Muscle layer of duodenum (tissue), 2 donors: Measurements from ENCODE around the gene OR4D1.
"Not testable (repeated sequence)": the region's sequence is repeated elsewhere in the genome, so short reads cannot be mapped to it uniquely, and the experiment has no call there.

Experiments used
- H3K27ac ChIP-seq: one replicate; pipeline ENCODE4 v1.7.0; 2013; ENCODE audit warnings: mild to moderate bottlenecking, low read length
- H3K27me3 ChIP-seq: one replicate; pipeline ENCODE4 v1.7.0; 2013; ENCODE audit warnings: low read depth, mild to moderate bottlenecking, control low read depth, low read length
- H3K36me3 ChIP-seq, 2 donors: one replicate each; pipeline ENCODE4 v1.7.0; 2013; ENCODE audit warnings: low read length in 2 of 2, control low read depth in 1 of 2, mild to moderate bottlenecking in 1 of 2; ENCODE audit not compliant: insufficient read depth in 2 of 2, control insufficient read depth in 1 of 2
- H3K4me1 ChIP-seq, 2 donors: one replicate each; pipeline ENCODE4 v1.7.0; 2013; ENCODE audit warnings: low read length in 2 of 2, mild to moderate bottlenecking in 2 of 2, control low read depth in 1 of 2, moderate library complexity in 1 of 2; ENCODE audit not compliant: insufficient read depth in 2 of 2, control insufficient read depth in 1 of 2
- H3K4me3 ChIP-seq, 2 donors: one replicate each; pipeline ENCODE4 v1.7.0; 2013; ENCODE audit warnings: low read length in 2 of 2, low read depth in 1 of 2, mild to moderate bottlenecking in 1 of 2
- H3K9me3 ChIP-seq, 2 donors: one replicate each; pipeline ENCODE4 v1.7.0; 2013; ENCODE audit warnings: low read length in 2 of 2, control low read depth in 1 of 2, mild to moderate bottlenecking in 1 of 2; ENCODE audit not compliant: control insufficient read depth in 1 of 2
- donor health status: healthy.

The OR4D1 gene

DNA sequence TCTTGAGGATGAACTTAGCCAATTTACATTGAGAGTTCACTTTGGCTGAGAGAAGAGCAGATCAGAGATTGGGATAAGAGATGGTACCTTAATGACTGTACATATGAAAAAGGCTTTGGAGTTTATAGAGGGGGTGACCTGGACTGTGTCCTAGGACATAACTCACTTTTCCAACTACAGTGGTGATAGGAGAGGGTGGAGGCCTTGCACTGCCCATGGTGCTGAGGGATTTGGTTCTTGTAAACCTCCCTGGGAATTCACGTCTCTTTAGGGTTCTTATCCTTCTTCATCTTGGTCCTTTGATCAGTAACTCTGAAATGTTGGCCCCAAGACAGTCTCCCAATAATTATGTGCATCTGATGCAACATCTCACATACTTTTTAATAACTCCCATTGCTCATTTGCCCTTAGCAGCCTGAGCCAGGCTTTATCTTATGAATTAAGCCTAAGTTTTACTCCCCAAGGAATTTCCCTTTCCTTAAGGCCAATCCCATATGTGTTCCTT lies at the start of gene OR4D1:
TSS of gene OR4D1 (plus strand) at position 455 of the 505 bp plus-strand sequence. CDS start 6,770 bp downstream, outside the sequence.
- Histone ChIP-seq H3K27me3 (no peaks in the 10 kb centered on the region), H3K4me3 (no peak within 1 kb of the TSS), H3K9me3 (peaks cover 6 to 23% of the 10 kb centered on the region in 2 donors), H3K36me3 (no peaks in the 10 kb centered on the region), H3K27ac (no peak within 1 kb of the TSS), H3K4me1 (no peaks in the 10 kb centered on the region)

DNA sequence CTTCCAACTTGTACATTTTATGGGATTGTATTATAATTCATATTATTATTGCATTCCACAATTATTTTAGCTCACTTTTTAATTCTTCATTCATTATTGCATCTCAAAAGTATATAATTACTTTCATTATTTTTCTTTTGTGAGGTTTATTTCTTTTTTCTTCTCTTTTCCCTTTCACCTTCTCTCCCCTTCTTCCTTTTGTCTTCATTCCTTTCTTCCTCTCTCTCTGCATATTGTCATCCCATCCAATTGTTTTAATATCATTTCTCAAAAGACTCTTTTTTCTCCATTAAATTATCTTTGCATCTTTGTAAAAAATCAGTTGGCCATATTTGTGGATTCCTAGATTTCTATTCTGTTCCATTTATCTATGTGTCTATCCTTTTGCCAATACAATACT lies 47.7 kb upstream of the OR4D1 start:
- H3K27ac ChIP-seq = no peak overlapping the region
- H3K27me3 ChIP-seq = no peaks in the 10 kb centered on the region
- H3K4me3 ChIP-seq = no peak overlapping the region
- no peaks in the 10 kb centered on the region for H3K9me3 ChIP-seq
- H3K4me1 ChIP-seq = no peaks in the 10 kb centered on the region
- H3K36me3 ChIP-seq = no peaks in the 10 kb centered on the region

DNA sequence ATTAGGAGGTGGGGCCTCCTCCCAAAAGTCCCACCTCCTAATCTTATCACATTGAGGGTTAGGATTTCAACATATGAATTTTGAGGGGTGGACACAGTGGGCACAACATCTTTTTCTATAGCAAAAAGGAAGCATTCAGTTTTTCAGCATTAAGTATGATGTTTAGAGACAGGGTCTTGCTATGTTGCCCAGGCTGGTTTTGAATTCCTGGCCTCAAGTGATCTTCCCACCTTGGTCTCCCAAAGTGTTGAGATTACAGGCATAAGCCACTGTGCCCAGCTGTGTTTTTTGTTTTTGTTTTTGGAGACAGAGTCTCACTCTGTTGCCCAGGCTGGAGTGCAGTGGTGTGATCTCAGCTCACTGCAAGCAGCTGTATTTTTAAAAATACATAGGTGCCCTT lies 46.3 kb upstream of the OR4D1 start:
- H3K4me3 ChIP-seq, H3K9me3 ChIP-seq, H3K27ac ChIP-seq, H3K4me1 ChIP-seq, H3K36me3 ChIP-seq, H3K27me3 ChIP-seq: not testable (repeated sequence)

DNA sequence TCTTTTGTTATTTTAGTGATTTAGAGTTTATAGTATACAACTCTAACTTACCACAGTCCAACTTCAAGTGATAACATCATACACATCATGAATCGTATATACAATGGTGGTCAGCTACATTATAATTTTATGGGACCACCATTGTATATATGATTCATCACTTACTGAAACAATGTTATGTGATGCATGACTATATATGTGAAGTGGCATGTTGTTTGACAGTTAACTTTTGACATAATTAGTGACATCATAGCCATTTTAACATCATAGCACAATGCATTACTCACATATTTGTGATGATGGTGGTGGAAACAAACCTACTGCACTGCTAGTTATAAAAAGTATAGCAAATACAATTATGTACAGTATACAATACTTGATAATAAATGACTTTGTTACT lies 43.1 kb upstream of the OR4D1 start:
- H3K4me3 ChIP-seq = no peak overlapping the region
- no peaks in the 10 kb centered on the region for H3K36me3 ChIP-seq
- H3K27ac ChIP-seq = no peak overlapping the region
- H3K4me1 ChIP-seq = no peaks in the 10 kb centered on the region
- no peaks in the 10 kb centered on the region for H3K27me3 ChIP-seq
- H3K9me3 ChIP-seq = no peaks in the 10 kb centered on the region

DNA sequence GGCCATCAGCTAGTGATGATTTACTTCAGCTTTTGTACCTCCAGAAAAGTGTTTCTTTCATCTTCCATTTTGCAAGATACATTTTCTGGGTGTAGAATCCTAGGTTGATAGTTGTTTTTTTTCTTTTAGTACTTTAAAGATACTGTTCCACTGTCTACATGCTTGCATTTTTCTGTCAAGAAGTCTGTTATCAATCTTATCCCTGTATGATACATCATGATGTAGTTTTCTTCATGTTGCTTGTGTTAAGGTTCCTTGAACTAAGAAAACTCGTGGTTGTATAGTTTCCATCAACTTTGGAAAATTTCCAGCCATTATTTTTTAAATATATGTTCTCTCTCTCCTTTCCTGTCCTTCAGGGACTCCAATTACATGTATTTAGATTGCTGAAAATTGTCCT lies 40.9 kb upstream of the OR4D1 start:
- Histone ChIP-seq H3K36me3 (no peaks in the 10 kb centered on the region), H3K4me1 (no peaks in the 10 kb centered on the region), H3K27ac (no peak overlapping the region), H3K27me3 (no peaks in the 10 kb centered on the region), H3K4me3 (no peak overlapping the region), H3K9me3 (no peaks in the 10 kb centered on the region)

DNA sequence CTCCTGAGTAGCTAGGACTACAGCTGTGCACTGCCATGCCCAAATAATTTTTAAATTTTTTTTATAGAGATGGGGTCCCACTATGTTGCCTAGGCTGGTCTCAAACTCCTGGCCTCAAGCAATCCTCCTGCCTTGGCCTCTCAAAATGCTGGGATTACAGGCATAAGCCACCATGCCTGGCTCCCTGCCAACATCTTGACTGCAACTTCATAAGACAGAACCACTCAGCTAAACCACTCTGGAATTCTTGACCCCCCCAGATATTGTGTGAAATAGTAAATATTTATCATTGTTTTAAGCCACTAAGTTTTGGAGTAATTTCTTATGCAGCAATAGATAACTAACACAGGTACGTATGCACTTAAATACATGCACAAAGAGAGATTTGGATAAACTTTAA lies 39.0 kb upstream of the OR4D1 start:
- no peaks in the 10 kb centered on the region for H3K4me1 ChIP-seq
- no peaks in the 10 kb centered on the region for H3K36me3 ChIP-seq
- H3K9me3 ChIP-seq = no peaks in the 10 kb centered on the region
- H3K27me3 ChIP-seq = no peaks in the 10 kb centered on the region
- H3K4me3 ChIP-seq = no peak overlapping the region
- no peak overlapping the region for H3K27ac ChIP-seq

DNA sequence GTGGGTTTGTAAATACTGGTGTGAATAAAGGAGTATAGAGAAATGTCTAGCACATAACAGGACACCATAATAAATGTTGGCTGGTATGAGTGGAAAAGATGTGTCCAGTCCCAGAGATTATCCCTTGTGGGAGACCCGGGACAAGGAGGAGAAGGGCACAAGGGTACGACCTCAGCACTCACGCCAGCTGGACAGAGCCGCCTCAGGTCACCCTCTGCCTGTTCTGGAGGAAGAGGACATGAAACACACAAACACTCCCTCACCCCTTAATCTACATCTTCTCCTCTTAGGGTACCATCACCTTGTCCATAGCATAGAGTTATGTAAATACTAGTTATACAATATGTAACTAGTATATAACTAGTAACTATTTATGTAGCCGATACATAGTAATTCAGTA lies 38.2 kb upstream of the OR4D1 start:
- Histone ChIP-seq H3K27ac (no peak overlapping the region), H3K4me3 (no peak overlapping the region), H3K9me3 (no peaks in the 10 kb centered on the region)

DNA sequence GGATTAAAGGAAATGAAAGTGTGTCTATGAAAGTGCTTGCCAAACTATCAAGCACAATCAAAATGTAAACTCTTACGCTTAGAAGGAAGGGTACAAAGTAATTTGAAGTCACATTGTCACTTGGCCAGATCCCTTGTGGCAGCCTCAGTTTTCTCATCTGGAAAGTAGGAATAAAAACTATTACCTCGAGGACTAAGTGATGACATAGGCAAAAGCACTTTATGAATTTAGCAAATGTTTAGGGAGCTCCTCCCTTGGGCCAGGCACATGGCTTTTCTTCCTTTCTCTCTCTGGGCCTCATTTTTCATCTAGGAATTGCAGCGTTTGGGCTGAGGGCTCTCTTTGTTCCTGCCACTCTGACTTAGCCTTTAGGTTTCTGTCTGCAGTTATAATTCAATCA lies 36.5 kb upstream of the OR4D1 start:
- no peaks in the 10 kb centered on the region for H3K4me1 ChIP-seq
- no peak overlapping the region for H3K4me3 ChIP-seq
- no peaks in the 10 kb centered on the region for H3K27me3 ChIP-seq
- no peaks in the 10 kb centered on the region for H3K9me3 ChIP-seq
- no peaks in the 10 kb centered on the region for H3K36me3 ChIP-seq
- H3K27ac ChIP-seq = no peak overlapping the region

More for the DNA sequence above, 38.2 kb upstream of the OR4D1 start:
- no peaks in the 10 kb centered on the region for H3K27me3 ChIP-seq
- H3K36me3 ChIP-seq = no peaks in the 10 kb centered on the region
- no peaks in the 10 kb centered on the region for H3K4me1 ChIP-seq

DNA sequence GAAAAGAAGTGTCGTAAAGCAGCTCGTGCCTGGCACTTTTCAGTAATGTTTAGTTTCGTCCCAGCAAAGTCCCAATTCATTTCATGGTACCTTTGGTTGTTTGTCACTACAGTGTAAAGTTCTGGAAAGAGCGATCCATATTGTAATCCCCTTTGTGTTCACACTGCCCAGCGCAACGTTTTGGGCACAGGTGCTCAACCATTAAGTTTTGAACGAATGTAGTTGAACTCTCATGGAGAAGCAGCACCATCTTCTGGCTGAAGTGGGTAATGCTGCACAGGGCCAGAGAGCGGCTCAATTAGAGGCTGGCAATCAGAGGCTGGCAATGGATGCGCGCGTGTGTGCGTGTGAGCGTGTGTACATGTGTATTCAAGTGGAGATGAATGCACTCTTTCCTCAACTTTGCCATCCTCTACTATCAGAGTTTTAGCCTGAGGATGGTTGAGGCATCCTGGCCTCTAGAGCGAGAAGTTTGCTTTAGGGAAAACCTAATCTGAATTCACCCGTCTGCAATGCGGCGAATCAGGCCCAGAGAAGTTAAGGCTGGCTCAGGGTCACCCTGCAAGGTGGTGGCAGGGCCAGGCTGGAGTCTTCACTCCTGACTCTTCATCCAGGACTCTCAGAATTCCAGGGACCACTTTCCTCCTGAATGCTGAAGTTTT lies 35.1 kb upstream of the OR4D1 start:
- Histone ChIP-seq H3K27me3 (no peaks in the 10 kb centered on the region), H3K27ac (no peak overlapping the region), H3K36me3 (no peaks in the 10 kb centered on the region), H3K4me1 (no peaks in the 10 kb centered on the region), H3K9me3 (no peaks in the 10 kb centered on the region), H3K4me3 (no peak overlapping the region)

DNA sequence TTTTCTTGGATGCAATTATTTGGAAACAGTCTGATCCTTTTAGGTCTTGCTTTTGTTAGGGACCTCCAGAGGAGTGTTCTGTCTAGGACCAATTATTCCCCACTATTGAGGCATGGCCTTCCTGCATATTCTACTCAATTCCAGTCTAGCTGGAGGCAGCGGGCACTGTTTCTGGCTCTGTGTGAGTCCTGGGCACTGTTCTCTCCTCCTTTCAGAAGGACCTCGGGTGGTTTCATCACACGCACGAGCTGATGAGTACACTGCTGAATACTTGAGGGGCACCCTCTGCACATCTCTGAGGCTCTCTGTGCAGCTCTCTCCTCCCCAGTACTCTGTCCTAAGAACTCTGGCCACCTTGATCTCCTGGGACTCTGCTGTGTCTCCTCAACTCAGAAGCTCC lies 34.2 kb upstream of the OR4D1 start:
- no peak overlapping the region for H3K4me3 ChIP-seq
- H3K9me3 ChIP-seq = no peaks in the 10 kb centered on the region
- no peaks in the 10 kb centered on the region for H3K36me3 ChIP-seq
- no peaks in the 10 kb centered on the region for H3K27me3 ChIP-seq
- H3K27ac ChIP-seq = no peak overlapping the region
- no peaks in the 10 kb centered on the region for H3K4me1 ChIP-seq

DNA sequence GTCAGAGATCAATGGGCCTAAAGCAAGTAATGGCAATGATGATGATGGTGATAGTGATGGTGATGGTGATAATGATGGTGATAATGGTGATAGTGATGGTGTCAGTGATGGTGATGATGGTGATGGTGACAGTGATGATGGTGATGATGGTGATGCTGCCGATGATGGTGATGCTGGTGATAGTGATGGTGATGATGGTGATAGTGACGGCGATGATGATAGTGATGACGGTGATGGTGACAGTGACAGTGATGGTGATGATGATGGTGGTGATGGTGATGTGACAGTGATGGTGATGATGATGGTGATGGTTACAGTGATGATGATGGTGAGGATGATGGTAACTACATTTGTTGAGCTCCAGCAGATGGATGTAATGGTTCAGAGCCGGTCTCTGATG lies 30.8 kb upstream of the OR4D1 start:
- Histone ChIP-seq H3K36me3 (no peaks in the 10 kb centered on the region), H3K27ac (no peak overlapping the region), H3K27me3 (no peaks in the 10 kb centered on the region), H3K9me3 (no peaks in the 10 kb centered on the region), H3K4me3 (no peak overlapping the region), H3K4me1 (no peaks in the 10 kb centered on the region)

DNA sequence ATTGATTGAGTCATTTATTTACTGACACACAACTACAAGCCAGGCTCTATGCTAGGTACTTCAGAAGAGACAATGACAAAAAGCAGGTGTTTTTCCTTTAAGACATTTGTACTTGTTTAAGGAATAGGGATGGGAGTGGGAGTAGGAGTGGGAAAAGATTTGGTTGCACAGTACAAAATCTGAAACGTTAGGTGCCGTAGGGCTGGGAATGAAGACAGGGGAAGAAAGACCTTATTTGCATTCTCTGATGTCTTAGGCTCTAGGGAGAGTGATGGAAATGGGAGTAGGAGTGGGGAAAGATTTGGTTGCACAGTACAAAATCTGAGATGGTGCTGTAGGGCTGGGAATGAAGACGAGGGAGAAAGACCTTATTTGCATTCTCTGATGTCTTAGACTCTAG lies 28.7 kb upstream of the OR4D1 start:
- no peaks in the 10 kb centered on the region for H3K27me3 ChIP-seq
- H3K4me3 ChIP-seq = no peak overlapping the region
- no peaks in the 10 kb centered on the region for H3K4me1 ChIP-seq
- no peaks in the 10 kb centered on the region for H3K36me3 ChIP-seq
- no peaks in the 10 kb centered on the region for H3K9me3 ChIP-seq
- H3K27ac ChIP-seq = no peak overlapping the region
